Stomach smooth muscle (tissue), 2 donors: ENCODE data around the gene TM9SF1.

Source experiments
- H3K27ac ChIP-seq: one replicate; pipeline ENCODE4 v1.7.0; 2013; ENCODE audit warnings: mild to moderate bottlenecking, low read length, inconsistent platforms
- H3K27me3 ChIP-seq, 2 donors: one replicate each; pipeline ENCODE4 v1.7.0; 2013; ENCODE audit warnings: low read length in 2 of 2; ENCODE audit not compliant: insufficient read depth in 2 of 2, control insufficient read depth in 1 of 2
- H3K36me3 ChIP-seq, 2 donors: one replicate each; pipeline ENCODE4 v1.7.0; 2013; ENCODE audit warnings: low read length in 2 of 2; ENCODE audit not compliant: control insufficient read depth in 2 of 2, insufficient read depth in 2 of 2
- H3K4me1 ChIP-seq: one replicate; pipeline ENCODE4 v1.7.0; 2013; ENCODE audit warnings: low read length; ENCODE audit not compliant: control insufficient read depth, insufficient read depth
- H3K4me3 ChIP-seq, 2 donors: one replicate each; pipeline ENCODE4 v1.7.0; 2013; ENCODE audit warnings: low read length in 2 of 2
- H3K9ac ChIP-seq, 2 donors: one replicate each; pipeline ENCODE4 v1.7.0; 2013; ENCODE audit warnings: low read length in 2 of 2, mild to moderate bottlenecking in 1 of 2
- H3K9me3 ChIP-seq, 2 donors: one replicate each; pipeline ENCODE4 v1.7.0; 2013; ENCODE audit warnings: low read length in 2 of 2; ENCODE audit not compliant: control insufficient read depth in 2 of 2
- donor health status: healthy.
- donor health status: Pancreatic carcinoma.

Gene TM9SF1

GRCh38 chr14:24160850-24161804 is 34.1 kb downstream of the TM9SF1 start, which contains the start of gene IRF9:
TSS of gene IRF9 (plus strand) at chr14:24161265. CDS start at chr14:24162145, 880 bp downstream.
- Histone ChIP-seq H3K9ac (peak within 1 kb of the TSS; percentile 91 to 96), H3K9me3 (no peaks in the 10 kb centered on the region), H3K27me3 (no peaks in the 10 kb centered on the region), H3K4me1 (peaks cover 26% of the 10 kb centered on the region), H3K4me3 (peak within 1 kb of the TSS; percentile 91 to 98), H3K27ac (peak within 1 kb of the TSS; percentile 88), H3K36me3 (peaks cover 52 to 60% of the 10 kb centered on the region in 2 donors)

- Histone ChIP-seq H3K9ac (no peak overlapping the region), H3K9me3 (no peaks in the 10 kb centered on the region), H3K4me3 (no peak overlapping the region), H3K4me1 (peaks cover 26% of the 10 kb centered on the region), H3K27me3 (no peaks in the 10 kb centered on the region), H3K36me3 (peaks cover 48 to 59% of the 10 kb centered on the region in 2 donors), H3K27ac (peak overlapping the region; percentile 88)
These were observed 34.8 kb downstream of the TM9SF1 start for GRCh38 chr14:24160499-24160849.

GRCh38 chr14:24159777-24160498 is 35.3 kb downstream of the TM9SF1 start:
- H3K36me3 ChIP-seq, result peaks cover 48 to 59% of the 10 kb centered on the region in 2 donors
- H3K9ac ChIP-seq, result no peak overlapping the region
- H3K27ac ChIP-seq, result peak overlapping the region; percentile 88

GRCh38 chr14:24157331-24157730 is 37.9 kb downstream of the TM9SF1 start:
- no peaks in the 10 kb centered on the region for H3K9me3 ChIP-seq
- peaks cover 16% of the 10 kb centered on the region for H3K4me1 ChIP-seq
- no peak overlapping the region for H3K27ac ChIP-seq
- H3K9ac ChIP-seq, result no peak overlapping the region
- no peaks in the 10 kb centered on the region for H3K27me3 ChIP-seq
- H3K4me3 ChIP-seq, result no peak overlapping the region
- peaks cover 32 to 43% of the 10 kb centered on the region in 2 donors for H3K36me3 ChIP-seq

More at GRCh38 chr14:24159777-24160498, 35.3 kb downstream of the TM9SF1 start:
- H3K9me3 ChIP-seq, result no peaks in the 10 kb centered on the region
- H3K4me1 ChIP-seq, result peaks cover 26% of the 10 kb centered on the region
- H3K4me3 ChIP-seq, result peak overlapping the region in 1 of 2 donors; percentile 22
- no peaks in the 10 kb centered on the region for H3K27me3 ChIP-seq

GRCh38 chr14:24156840-24157239 is 38.4 kb downstream of the TM9SF1 start:
- Histone ChIP-seq H3K9me3 (no peaks in the 10 kb centered on the region), H3K4me1 (peaks cover 11% of the 10 kb centered on the region), H3K9ac (no peak overlapping the region), H3K36me3 (peaks cover 34 to 46% of the 10 kb centered on the region in 2 donors), H3K4me3 (no peak overlapping the region), H3K27me3 (no peaks in the 10 kb centered on the region), H3K27ac (no peak overlapping the region)

- Histone ChIP-seq H3K9ac (no peak overlapping the region), H3K9me3 (no peaks in the 10 kb centered on the region), H3K4me1 (peaks cover 4% of the 10 kb centered on the region), H3K27me3 (no peaks in the 10 kb centered on the region), H3K36me3 (peaks cover 46 to 58% of the 10 kb centered on the region in 2 donors), H3K27ac (no peak overlapping the region), H3K4me3 (no peak overlapping the region)
These were observed 40.1 kb downstream of the TM9SF1 start for GRCh38 chr14:24155100-24155499.

- Histone ChIP-seq H3K27me3 (no peaks in the 10 kb centered on the region), H3K9ac (no peak overlapping the region), H3K36me3 (peaks cover 40 to 44% of the 10 kb centered on the region in 2 donors), H3K27ac (no peak overlapping the region), H3K4me3 (no peak overlapping the region), H3K4me1 (peaks cover 16% of the 10 kb centered on the region), H3K9me3 (no peaks in the 10 kb centered on the region)
These were observed 43.7 kb downstream of the TM9SF1 start for GRCh38 chr14:24151404-24152080.

GRCh38 chr14:24150993-24151392 is 44.2 kb downstream of the TM9SF1 start:
- Histone ChIP-seq H3K9ac (no peak overlapping the region), H3K36me3 (peaks cover 40 to 41% of the 10 kb centered on the region in 2 donors), H3K4me1 (peaks cover 19% of the 10 kb centered on the region), H3K4me3 (no peak overlapping the region), H3K9me3 (no peaks in the 10 kb centered on the region), H3K27ac (no peak overlapping the region), H3K27me3 (no peaks in the 10 kb centered on the region)

GRCh38 chr14:24150567-24150966 is 44.7 kb downstream of the TM9SF1 start:
- peaks cover 24% of the 10 kb centered on the region for H3K4me1 ChIP-seq
- no peak overlapping the region for H3K9ac ChIP-seq
- peaks cover 38% of the 10 kb centered on the region in 2 donors for H3K36me3 ChIP-seq
- H3K4me3 ChIP-seq, result no peak overlapping the region
- H3K27ac ChIP-seq, result no peak overlapping the region
- H3K9me3 ChIP-seq, result no peaks in the 10 kb centered on the region
- no peaks in the 10 kb centered on the region for H3K27me3 ChIP-seq

- H3K4me3 ChIP-seq, result no peak overlapping the region
- H3K9ac ChIP-seq, result peak overlapping the region in 1 of 2 donors; percentile 36
- no peaks in the 10 kb centered on the region for H3K27me3 ChIP-seq
- H3K27ac ChIP-seq, result no peak overlapping the region
- peaks cover 29% of the 10 kb centered on the region for H3K4me1 ChIP-seq
- H3K36me3 ChIP-seq, result peaks cover 33% of the 10 kb centered on the region in 2 donors
- H3K9me3 ChIP-seq, result no peaks in the 10 kb centered on the region
These were observed 45.2 kb downstream of the TM9SF1 start for GRCh38 chr14:24150061-24150460.
